ENCODE data around the gene MTERF2. TPM values are rescaled to one million over a fixed set of nuclear protein-coding genes. Genes with fewer than 3 reads are reported as not detected.
"Not testable (repeated sequence)": the region's sequence is repeated elsewhere in the genome, so short reads cannot be mapped to it uniquely, and the experiment has no call there.

Gene MTERF2
- total RNA-seq, 1 donor from 2014 or later, result 21.6 TPM

- intact Hi-C loops (cut with DNase I); DNase-seq (ENCODE audit: low spot score): not testable (repeated sequence)
Observed at GRCh38 chr12:106996102-106996501, 9.2 kb upstream of the MTERF2 start.

GRCh38 chr12:106994579-106995220 is 7.8 kb upstream of the MTERF2 start:
- intact Hi-C loops (cut with DNase I), result no loop called here
- DNase-seq (ENCODE audit: low spot score), result no peak

- no peak for DNase-seq (ENCODE audit: low spot score)
- intact Hi-C loops (cut with DNase I), result loop anchor here (2.0 kb wide), 2 partner anchors 31 to 105 kb away; partner anchors contain the start of gene CRY1
Observed at GRCh38 chr12:106987846-106988245, 900 bp upstream of the MTERF2 start.

- no peak for DNase-seq (ENCODE audit: low spot score)
- intact Hi-C loops (cut with DNase I), result loop anchor here (2.0 kb wide), 2 partner anchors 29 to 107 kb away; partner anchors contain the start of gene CRY1
Observed at GRCh38 chr12:106986135-106986534, 811 bp downstream of the MTERF2 start.

DNA sequence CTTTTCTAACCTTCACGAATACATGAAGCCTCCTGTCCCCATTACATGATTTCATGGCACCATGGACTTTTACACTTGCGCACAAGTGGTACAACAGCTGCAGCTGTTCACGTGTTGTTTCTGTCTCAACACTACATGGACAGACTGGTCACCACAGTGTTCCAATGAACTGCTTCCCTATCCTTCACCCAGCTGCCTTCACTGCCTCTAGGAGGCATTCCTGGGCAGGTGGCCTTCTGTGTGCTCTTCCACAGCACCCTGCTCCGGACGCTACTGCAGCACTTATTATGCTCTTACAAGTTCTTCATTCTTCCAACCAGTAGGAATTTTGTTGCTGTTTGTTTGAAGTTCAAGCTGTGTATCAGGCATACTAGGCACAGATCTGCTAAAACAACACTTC is 1.5 kb downstream of the MTERF2 start:
- intact Hi-C loops (cut with DNase I), result no loop called here

GRCh38 chr12:106984588-106985137 is 2.3 kb downstream of the MTERF2 start:
- no peak for DNase-seq (ENCODE audit: low spot score)
- intact Hi-C loops (cut with DNase I), result no loop called here

More for the DNA sequence above, 1.5 kb downstream of the MTERF2 start:
- no peak for DNase-seq (ENCODE audit: low spot score)

GRCh38 chr12:106982229-106982628 is 4.7 kb downstream of the MTERF2 start:
- no peak for DNase-seq (ENCODE audit: low spot score)
- intact Hi-C loops (cut with DNase I), result no loop called here

GRCh38 chr12:106981788-106982187 is 5.2 kb downstream of the MTERF2 start:
- intact Hi-C loops (cut with DNase I), result no loop called here
- no peak for DNase-seq (ENCODE audit: low spot score)

DNA sequence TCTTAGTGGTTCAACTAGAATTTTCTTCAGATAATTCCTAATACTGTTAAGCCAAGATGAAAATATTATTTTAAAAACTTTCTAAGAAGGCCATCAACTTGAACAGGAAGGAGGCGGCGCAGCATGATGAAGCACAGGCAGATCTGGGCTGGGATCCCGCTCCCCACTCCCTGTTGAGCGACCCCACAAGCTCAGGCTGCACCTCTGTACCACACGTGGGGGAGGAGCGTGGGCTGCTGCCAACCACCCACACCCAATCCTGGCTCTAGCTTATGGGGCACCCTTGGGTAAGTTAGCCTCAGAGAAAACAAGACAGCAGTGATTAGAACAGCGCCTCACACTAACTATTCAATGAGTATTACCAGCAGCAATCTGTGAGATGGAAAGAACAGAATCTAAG is 6.0 kb downstream of the MTERF2 start:
- DNase-seq (ENCODE audit: low spot score), result no peak
- intact Hi-C loops (cut with DNase I), result no loop called here

DNA sequence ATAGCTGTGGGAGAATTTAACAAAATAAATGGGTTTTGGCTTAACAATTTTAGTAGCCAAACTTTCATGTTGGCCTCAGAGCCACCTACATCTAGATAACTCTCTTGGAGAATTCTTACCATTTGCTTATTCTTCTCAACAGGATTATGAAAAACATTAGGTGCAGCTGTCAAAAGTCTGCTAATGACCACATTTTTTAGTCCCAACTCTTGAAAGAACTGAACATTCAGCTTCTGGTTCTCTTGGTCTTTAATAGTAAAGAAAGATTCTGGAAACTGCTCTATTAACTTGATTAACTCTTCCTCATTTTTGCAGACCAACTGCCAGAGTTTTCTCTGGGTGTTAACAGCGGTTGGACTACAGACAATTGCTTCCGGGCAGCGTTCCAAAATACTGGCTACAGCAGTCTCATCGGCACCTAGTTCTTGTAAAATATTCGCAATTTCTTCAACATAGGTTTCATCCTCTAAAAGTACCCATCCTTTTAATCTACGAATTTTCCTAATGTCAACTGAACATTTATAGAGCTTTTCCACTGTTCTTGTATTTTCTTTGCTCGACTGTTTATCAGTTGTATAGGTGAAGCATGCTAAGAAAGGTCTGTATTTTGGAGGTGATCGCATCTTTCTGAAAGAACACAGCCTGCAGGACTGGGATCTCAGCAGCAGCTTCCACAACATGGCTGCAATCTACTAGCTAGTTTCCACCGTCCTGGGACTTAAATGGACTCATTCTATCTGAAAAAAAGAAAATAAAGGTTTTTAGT is 8.7 kb downstream of the MTERF2 start:
- DNase-seq (ENCODE audit: low spot score), result no peak
- intact Hi-C loops (cut with DNase I), result no loop called here

- intact Hi-C loops (cut with DNase I), result loop anchor here (2.0 kb wide), 1 partner anchor 20 kb away; no protein-coding TSS in a partner anchor
- no peak for DNase-seq (ENCODE audit: low spot score)
Observed at GRCh38 chr12:106976668-106977067, 10.3 kb downstream of the MTERF2 start.

GRCh38 chr12:106975993-106976658 is 10.8 kb downstream of the MTERF2 start:
- DNase-seq (ENCODE audit: low spot score), result no peak
- intact Hi-C loops (cut with DNase I), result loop anchor here (2.0 kb wide), 1 partner anchor 19 kb away; no protein-coding TSS in a partner anchor

DNA sequence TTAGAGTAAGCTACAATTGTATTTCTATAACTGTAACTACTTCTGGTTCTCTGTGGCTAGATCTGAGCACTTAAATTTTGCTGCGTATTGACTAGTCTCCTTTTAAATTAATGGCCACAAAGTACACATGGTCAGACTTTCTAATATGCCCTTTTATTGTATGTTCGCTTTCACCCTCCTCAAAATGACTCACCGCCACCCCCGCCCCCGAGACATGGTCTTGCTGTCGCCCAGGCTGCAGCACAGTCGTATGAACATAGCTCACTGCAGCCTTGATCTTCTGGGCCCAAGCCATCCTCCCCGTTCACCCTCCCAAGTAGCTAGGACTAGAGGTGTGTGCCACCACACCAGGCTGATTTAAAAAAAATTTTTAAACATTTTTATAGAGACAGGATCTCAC is 11.8 kb downstream of the MTERF2 start:
- intact Hi-C loops (cut with DNase I), result no loop called here
- DNase-seq (ENCODE audit: low spot score), result no peak

DNA sequence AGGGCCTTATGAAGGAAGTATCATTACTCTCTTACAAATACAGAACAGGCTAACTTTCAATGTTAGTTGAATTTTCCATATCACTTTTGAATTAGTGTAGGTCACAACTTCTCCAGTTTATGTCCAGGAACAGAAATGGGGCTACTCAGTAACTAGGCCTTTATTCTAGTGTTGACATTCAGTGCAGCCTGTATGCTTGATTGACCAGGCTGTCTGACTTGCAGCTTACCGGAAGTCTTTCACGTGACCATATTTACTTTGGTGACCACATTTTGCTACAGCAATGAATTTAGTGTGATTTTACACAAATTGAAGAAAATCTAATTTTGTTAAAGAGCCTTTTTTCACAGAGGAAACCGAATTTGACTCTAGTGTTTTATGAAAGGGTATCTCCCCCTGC is 12.4 kb downstream of the MTERF2 start:
- DNase-seq (ENCODE audit: low spot score), result no peak
- intact Hi-C loops (cut with DNase I), result no loop called here

GRCh38 chr12:106973545-106973944 is 13.4 kb downstream of the MTERF2 start:
- intact Hi-C loops (cut with DNase I), result no loop called here
- no peak for DNase-seq (ENCODE audit: low spot score)

- DNase-seq (ENCODE audit: low spot score), result no peak
- intact Hi-C loops (cut with DNase I), result no loop called here
Observed at GRCh38 chr12:106971065-106971464, 15.9 kb downstream of the MTERF2 start.

GRCh38 chr12:106964526-106964925 is 22.4 kb downstream of the MTERF2 start:
- intact Hi-C loops (cut with DNase I), result no loop called here
- no peak for DNase-seq (ENCODE audit: low spot score)

- no peak for DNase-seq (ENCODE audit: low spot score)
- intact Hi-C loops (cut with DNase I), result no loop called here
Observed at GRCh38 chr12:106962286-106962685, 24.7 kb downstream of the MTERF2 start.

GRCh38 chr12:106960443-106960842 is 26.5 kb downstream of the MTERF2 start:
- intact Hi-C loops (cut with DNase I), result no loop called here

DNA sequence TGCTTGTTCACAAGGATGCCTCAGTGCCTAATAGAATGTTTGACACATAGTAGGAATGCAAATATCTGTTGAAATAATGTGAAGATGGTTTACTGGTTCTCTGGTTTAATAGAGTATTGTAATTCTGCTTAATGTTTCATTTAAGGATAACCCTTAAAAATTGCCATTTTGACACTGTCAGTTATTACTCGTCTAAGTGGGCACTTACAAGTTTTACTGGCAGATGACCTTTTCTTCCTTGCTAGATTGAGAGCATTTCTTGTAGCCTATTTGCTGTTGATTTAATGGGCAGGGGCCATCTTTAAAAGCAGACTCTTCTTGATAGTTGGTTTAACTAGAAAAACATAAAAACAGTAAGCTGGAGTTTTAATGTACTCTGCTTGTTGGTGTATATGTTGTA is 29.4 kb downstream of the MTERF2 start:
- intact Hi-C loops (cut with DNase I), result loop anchor here (2.0 kb wide), 3 partner anchors 19 to 135 kb away; partner anchors contain the start of genes CRY1 and MTERF2
- no peak for DNase-seq (ENCODE audit: low spot score)

More at GRCh38 chr12:106960443-106960842, 26.5 kb downstream of the MTERF2 start:
- no peak for DNase-seq (ENCODE audit: low spot score)
